Mucosa of descending colon (tissue), 3 donors: ENCODE results near the gene FRMD6. TPM values are rescaled to one million over a fixed set of nuclear protein-coding genes. Genes with fewer than 3 reads are reported as not detected.

ENCODE experiments used
- ATAC-seq: fragments of 200-7000 bp; cut with Tn5 transposase; one replicate; pipeline ENCODE4 v1.9.1; 2020; ENCODE audit warnings: mild to moderate bottlenecking, moderate library complexity
- DNase-seq, 3 donors: peaks; one replicate each; pipeline ENCODE4 v3.0.0-alpha.2; 2020
- H3K36me3 ChIP-seq: fragments of 200-600 bp; one replicate; pipeline ENCODE4 v1.8.0; 2021; ENCODE audit warnings: low read depth, mild to moderate bottlenecking
- H3K4me1 ChIP-seq: fragments of 200-600 bp; one replicate; pipeline ENCODE4 v1.8.0; 2021; ENCODE audit warnings: low read depth, mild to moderate bottlenecking
- H3K4me3 ChIP-seq: fragments of 200-600 bp; one replicate; pipeline ENCODE4 v1.8.0; 2021; ENCODE audit warnings: mild to moderate bottlenecking
- H3K9me3 ChIP-seq: fragments of 200-600 bp; one replicate; pipeline ENCODE4 v1.8.0; 2021; ENCODE audit warnings: mild to moderate bottlenecking
- CTCF ChIP-seq: fragments of 200-600 bp; IDR thresholded peaks from one replicate; pipeline ENCODE4 v1.8.0; 2022; ENCODE audit warnings: antibody characterized with exemption, mild to moderate bottlenecking
- intact Hi-C, 2 donors: fragments of 100-400 bp; cut with DNase I in 1 of 2; cut with micrococcal nuclease in 1 of 2; formaldehyde crosslinking; loops; one replicate each; pipeline versions ENCODE4 v1.11.0 to v1.11.1; 2022; cut with DNase I, micrococcal nuclease
- total RNA-seq, 3 donors: library from RNA; stranded (reverse); fragmentation: NEBNext Ultra II Directional in 2 of 3; extraction: Animal tissue kit (Norgen Biotek cat#: 25700) in 2 of 3; gene quantifications; one replicate each; pipeline versions ENCODE4 v1.2.1 to v1.2.4, GENCODE V29; 2021 to 2023
- donor health status: DM: no; HTN: no; CAD: no; lungs with moderate emphysema.
- donor health status: DM: no; HTN: no; CAD: no.
- donor health status: DM: no; HTN: yes; CAD: no.

The FRMD6 gene
- total RNA-seq, 3 donors from 2014 or later = 4.2 to 39.1 (median 8.5) TPM

- no peak for TF ChIP-seq CTCF
- no peak for DNase-seq
- no peak overlapping the region for H3K4me3 ChIP-seq
- no peaks in the 10 kb centered on the region for H3K9me3 ChIP-seq
- intact Hi-C loops = no loop called here
- H3K36me3 ChIP-seq = no peaks in the 10 kb centered on the region
- no peak for ATAC-seq
- no peaks in the 10 kb centered on the region for H3K4me1 ChIP-seq
Observed at GRCh38 chr14:51614707-51615106, 37.0 kb upstream of the FRMD6 start.

GRCh38 chr14:51616256-51616655 lies 35.5 kb upstream of the FRMD6 start:
- no peak for TF ChIP-seq CTCF
- Histone ChIP-seq H3K4me1 (no peaks in the 10 kb centered on the region), H3K9me3 (no peaks in the 10 kb centered on the region), H3K4me3 (no peak overlapping the region), H3K36me3 (no peaks in the 10 kb centered on the region)
- intact Hi-C loops = no loop called here
- DNase-seq (no peak), ATAC-seq (no peak)

GRCh38 chr14:51616724-51617409 lies 34.8 kb upstream of the FRMD6 start:
- intact Hi-C loops = no loop called here
- H3K4me3 ChIP-seq = no peak overlapping the region
- DNase-seq = no peak
- no peak for ATAC-seq
- no peaks in the 10 kb centered on the region for H3K36me3 ChIP-seq
- H3K4me1 ChIP-seq = no peaks in the 10 kb centered on the region
- no peaks in the 10 kb centered on the region for H3K9me3 ChIP-seq
- no peak for TF ChIP-seq CTCF

- Histone ChIP-seq H3K9me3 (no peaks in the 10 kb centered on the region), H3K4me1 (no peaks in the 10 kb centered on the region), H3K4me3 (no peak overlapping the region), H3K36me3 (no peaks in the 10 kb centered on the region)
- DNase-seq (no peak), ATAC-seq (no peak)
- TF ChIP-seq CTCF = no peak
- intact Hi-C loops = no loop called here
Observed at GRCh38 chr14:51619561-51619960, 32.1 kb upstream of the FRMD6 start.

GRCh38 chr14:51620056-51620455 lies 31.7 kb upstream of the FRMD6 start:
- no peak for DNase-seq
- H3K4me3 ChIP-seq = no peak overlapping the region
- no peaks in the 10 kb centered on the region for H3K36me3 ChIP-seq
- intact Hi-C loops = no loop called here
- no peaks in the 10 kb centered on the region for H3K4me1 ChIP-seq
- no peaks in the 10 kb centered on the region for H3K9me3 ChIP-seq
- ATAC-seq = no peak
- no peak for TF ChIP-seq CTCF

- H3K9me3 ChIP-seq = no peaks in the 10 kb centered on the region
- ATAC-seq (no peak), DNase-seq (no peak)
- H3K4me1 ChIP-seq = no peaks in the 10 kb centered on the region
- TF ChIP-seq CTCF = no peak
- intact Hi-C loops = no loop called here
- H3K36me3 ChIP-seq = no peaks in the 10 kb centered on the region
- no peak overlapping the region for H3K4me3 ChIP-seq
Observed at GRCh38 chr14:51621654-51622053, 30.1 kb upstream of the FRMD6 start.
